Liver (tissue), 9 donors: Measurements from ENCODE around the gene ATG2B. TPM values are rescaled to one million over a fixed set of nuclear protein-coding genes. Genes with fewer than 3 reads are reported as not detected.

Source experiments
- DNase-seq: peaks from one replicate; pipeline ENCODE4 v3.0.0-alpha.2; 2017; ENCODE audit warnings: low spot score
- H3K27ac ChIP-seq, 2 donors: one replicate each; pipeline ENCODE4 v1.7.0; 2013; ENCODE audit warnings: inconsistent platforms in 2 of 2, low read length in 2 of 2, control low read depth in 1 of 2, low read depth in 1 of 2, mild to moderate bottlenecking in 1 of 2
- H3K27me3 ChIP-seq, 4 donors: one replicate each; pipeline versions ENCODE4 v1.6.1 to v1.7.0; 2013; ENCODE audit warnings: low read length in 3 of 4, inconsistent platforms in 1 of 4, mild to moderate bottlenecking in 1 of 4, moderate library complexity in 1 of 4; ENCODE audit not compliant: control insufficient read depth in 4 of 4, insufficient read depth in 4 of 4
- H3K36me3 ChIP-seq, 4 donors: one replicate each; pipeline versions ENCODE4 v1.6.1 to v1.7.0; 2013; ENCODE audit warnings: low read length in 3 of 4, mild to moderate bottlenecking in 3 of 4, low read depth in 1 of 4, moderate library complexity in 1 of 4; ENCODE audit not compliant: control insufficient read depth in 4 of 4, insufficient read depth in 3 of 4
- H3K4me1 ChIP-seq, 4 donors: one replicate each; pipeline versions ENCODE4 v1.6.1 to v1.7.0; 2013; ENCODE audit warnings: low read length in 3 of 4, mild to moderate bottlenecking in 3 of 4, moderate library complexity in 1 of 4; ENCODE audit not compliant: control insufficient read depth in 4 of 4, insufficient read depth in 4 of 4
- H3K4me3 ChIP-seq, 3 donors: one replicate each; pipeline versions ENCODE4 v1.6.1 to v1.7.0; 2013; ENCODE audit warnings: low read length in 3 of 3, control low read depth in 1 of 3, low read depth in 1 of 3, mild to moderate bottlenecking in 1 of 3
- H3K9ac ChIP-seq, 2 donors: one replicate each; pipeline ENCODE4 v1.7.0; 2013; ENCODE audit warnings: low read length in 2 of 2, mild to moderate bottlenecking in 2 of 2, moderate library complexity in 2 of 2, control low read depth in 1 of 2, low read depth in 1 of 2
- H3K9me3 ChIP-seq, 4 donors: one replicate each; pipeline versions ENCODE4 v1.6.1 to v1.7.0; 2013; ENCODE audit warnings: low read length in 3 of 4; ENCODE audit not compliant: control insufficient read depth in 4 of 4
- ATF3 ChIP-seq: IDR thresholded peaks from 2 replicates; pipeline ENCODE4 v1.6.1; 2016; ENCODE audit warnings: antibody characterized with exemption
- FOXA1 ChIP-seq: IDR thresholded peaks from 2 replicates; pipeline ENCODE4 v1.6.1; 2016; ENCODE audit warnings: antibody characterized with exemption
- GABPA ChIP-seq, 2 donors: IDR thresholded peaks in 1 of 2; conservative IDR thresholded peaks in 1 of 2; 2 replicates each; pipeline ENCODE4 v1.6.1; 2016; ENCODE audit warnings: antibody characterized with exemption in 2 of 2, mild to moderate bottlenecking in 1 of 2, moderate library complexity in 1 of 2
- HNF4A ChIP-seq, 2 donors: conservative IDR thresholded peaks; 2 replicates each; pipeline ENCODE4 v1.6.1; 2016; ENCODE audit warnings: antibody characterized with exemption in 2 of 2, mild to moderate bottlenecking in 2 of 2
- HNF4G ChIP-seq: IDR thresholded peaks from 2 replicates; pipeline ENCODE4 v1.6.1; 2016; ENCODE audit warnings: antibody characterized with exemption
- MAX ChIP-seq: IDR thresholded peaks from 2 replicates; pipeline ENCODE4 v1.6.1; 2016; ENCODE audit warnings: antibody characterized with exemption
- REST ChIP-seq: IDR thresholded peaks from 2 replicates; pipeline ENCODE4 v1.6.1; 2016; ENCODE audit warnings: antibody characterized with exemption, mild to moderate bottlenecking
- RXRA ChIP-seq, 2 donors: IDR thresholded peaks; 2 replicates each; pipeline ENCODE4 v1.6.1; 2017 to 2018; ENCODE audit warnings: antibody characterized with exemption in 2 of 2, mild to moderate bottlenecking in 1 of 2
- SP1 ChIP-seq: IDR thresholded peaks from 2 replicates; pipeline ENCODE4 v1.6.1; 2018; ENCODE audit warnings: antibody characterized with exemption, mild to moderate bottlenecking
- TAF1 ChIP-seq: conservative IDR thresholded peaks from 2 replicates; pipeline ENCODE4 v1.6.1; 2016; ENCODE audit warnings: antibody characterized with exemption, mild to moderate bottlenecking
- ZBTB33 ChIP-seq: IDR thresholded peaks from 2 replicates; pipeline ENCODE4 v1.6.1; 2016; ENCODE audit warnings: antibody characterized with exemption
- WGBS: extraction: QIAGEN DNeasy Blood & Tissue Kit; methylation state at CpG from one replicate; pipeline ENCODE4 v1.1.7; 2013; 5-methylcytosine and 5-hydroxymethylcytosine counted together
- polyA plus RNA-seq, 2 donors: library from polyadenylated mRNA; stranded (reverse) in 1 of 2; unstranded in 1 of 2; fragments of 200-250 nt in 1 of 2; fragments of >200 nt in 1 of 2; fragmentation: Nextera tagmentation in 1 of 2; extraction: Ambion mirVana in 1 of 2; gene quantifications; one replicate each; pipeline versions ENCODE4 v1.2.1 to v1.2.3, GENCODE V29; 2013 to 2015
- total RNA-seq, 2 donors: library from RNA; depleted of rRNA; stranded (reverse); fragments of >200 nt; gene quantifications; one replicate each; pipeline ENCODE4 v1.2.3, GENCODE V29; 2014
- donor health status: healthy.
- donor health status: healthy.
- donor health status: healthy.
- donor health status: healthy.
- donor health status: healthy.

The ATG2B gene
- total and polyA plus RNA-seq, 4 donors: 4.7 to 36.0 (median 20.5) TPM

- no peak for TF ChIP-seq REST
Measured at GRCh38 chr14:96238676-96239265, 124.4 kb downstream of the ATG2B start (continued).

- no peak overlapping the region for H3K4me3 ChIP-seq
- TF ChIP-seq TAF1 (no peak), HNF4A (conservative IDR thresholded peaks at IDR 0.05) (no peak), GABPA (IDR thresholded peaks at IDR 0.05 in 1 of 2, conservative IDR thresholded peaks at IDR 0.05 in 1 of 2) (no peak), MAX (no peak), ZBTB33 (no peak), HNF4G (no peak), RXRA (IDR thresholded peaks at IDR 0.05) (no peak), SP1 (no peak), FOXA1 (no peak), REST (no peak), ATF3 (no peak)
- H3K27me3 ChIP-seq: peaks cover 0 to 3% (median 0%) of the 10 kb centered on the region in 4 donors
- H3K9me3 ChIP-seq: no peaks in the 10 kb centered on the region
- no peak for DNase-seq
- H3K4me1 ChIP-seq: no peaks in the 10 kb centered on the region
- WGBS: 97% methylated on average over 2 of the region's 2 CpGs
- H3K27ac ChIP-seq: no peak overlapping the region
- no peaks in the 10 kb centered on the region for H3K36me3 ChIP-seq
- no peak overlapping the region for H3K9ac ChIP-seq
Measured at GRCh38 chr14:96237641-96238040, 125.5 kb downstream of the ATG2B start.
